ENCODE data around the gene DIS3L2.

The DIS3L2 gene

GRCh38 chr2:232203936-232204335, 242.4 kb downstream of the DIS3L2 start:
- FAIRE-seq: no peak

- FAIRE-seq: no peak
Measured at GRCh38 chr2:232204457-232204931, 243.0 kb downstream of the DIS3L2 start.

- FAIRE-seq: no peak
Measured at GRCh38 chr2:232207174-232207573, 245.7 kb downstream of the DIS3L2 start.

- FAIRE-seq: no peak
Measured at GRCh38 chr2:232210306-232210705, 248.8 kb downstream of the DIS3L2 start.

- FAIRE-seq: no peak
Measured at GRCh38 chr2:232211743-232212686, 250.5 kb downstream of the DIS3L2 start.

GRCh38 chr2:232213176-232213575, 251.7 kb downstream of the DIS3L2 start:
- FAIRE-seq: no peak

GRCh38 chr2:232214053-232214452, 252.5 kb downstream of the DIS3L2 start:
- FAIRE-seq: no peak

GRCh38 chr2:232216028-232216427, 254.5 kb downstream of the DIS3L2 start:
- FAIRE-seq: no peak

GRCh38 chr2:232218778-232219495, 257.4 kb downstream of the DIS3L2 start:
- no peak for FAIRE-seq

GRCh38 chr2:232219496-232219870, 258.0 kb downstream of the DIS3L2 start:
- no peak for FAIRE-seq

GRCh38 chr2:232219932-232220331, 258.4 kb downstream of the DIS3L2 start:
- FAIRE-seq: no peak

- no peak for FAIRE-seq
Measured at GRCh38 chr2:232225429-232225828, 263.9 kb downstream of the DIS3L2 start.

GRCh38 chr2:232225895-232226294, 264.4 kb downstream of the DIS3L2 start:
- no peak for FAIRE-seq

- FAIRE-seq: no peak
Measured at GRCh38 chr2:232228332-232228731, 266.8 kb downstream of the DIS3L2 start.

GRCh38 chr2:232228971-232229894, 267.7 kb downstream of the DIS3L2 start:
- FAIRE-seq: no peak

GRCh38 chr2:232229911-232230310, 268.4 kb downstream of the DIS3L2 start:
- no peak for FAIRE-seq

GRCh38 chr2:232230560-232230959, 269.0 kb downstream of the DIS3L2 start:
- no peak for FAIRE-seq

- no peak for FAIRE-seq
Measured at GRCh38 chr2:232231554-232231953, 270.0 kb downstream of the DIS3L2 start.

- no peak for FAIRE-seq
Measured at GRCh38 chr2:232232915-232233314, 271.4 kb downstream of the DIS3L2 start.

- FAIRE-seq: no peak
Measured at GRCh38 chr2:232234922-232235615, 273.6 kb downstream of the DIS3L2 start.

GRCh38 chr2:232235716-232236115, 274.2 kb downstream of the DIS3L2 start:
- no peak for FAIRE-seq

GRCh38 chr2:232236200-232236599, 274.7 kb downstream of the DIS3L2 start:
- FAIRE-seq: no peak
